GM23248 (cell line): ENCODE data around the gene MED15.

Source experiments
- EZH2 ChIP-seq: fragments of 200-600 bp; sonication (generic); IDR thresholded peaks from 2 replicates; pipeline ENCODE4 v1.6.1; 2018; ENCODE audit warnings: antibody characterized with exemption, mild to moderate bottlenecking; ENCODE audit not compliant: insufficient read depth, poor library complexity, severe bottlenecking
- EZH2phosphoT487 ChIP-seq: fragments of 200-600 bp; sonication (generic); IDR thresholded peaks from 2 replicates; pipeline ENCODE4 v1.6.1; 2018; ENCODE audit warnings: antibody characterized with exemption, moderate library complexity, mild to moderate bottlenecking, low read depth; ENCODE audit not compliant: insufficient read depth

- TF ChIP-seq EZH2 (no peak), EZH2phosphoT487 (no peak)
Observed at GRCh38 chr22:20581503-20582170, 74.2 kb downstream of the MED15 start.
